AG04450 (cell line): ENCODE data around the gene EVA1A. TPM values are rescaled to one million over a fixed set of nuclear protein-coding genes. Genes with fewer than 3 reads are reported as not detected.
A peak's percentile ranks its signal among the peaks of the same experiment; 100 is the strongest.

Experiments used
- CTCF ChIA-PET: fragments of 300-600, 350-600 bp; formaldehyde crosslinking; extraction: SDS; loops from one replicate; lab custom pipeline; 2022; ENCODE audit warnings: antibody characterized with exemption, inconsistent platforms; lab: Charles Lee
- POLR2A ChIA-PET: fragments of 350-600 bp; formaldehyde crosslinking; extraction: SDS; loops from one replicate; lab custom pipeline; 2021; ENCODE audit warnings: antibody characterized with exemption, inconsistent platforms; lab: Yijun Ruan, JAX
- DNase-seq: peaks from one replicate; pipeline ENCODE4 v3.0.0-alpha.2; 2011; ENCODE audit warnings: low read depth, low spot score
- H3K27ac ChIP-seq: one replicate; pipeline ENCODE4 v1.5.1; 2012; ENCODE audit warnings: low read depth, low read length, control low read depth
- H3K27me3 ChIP-seq: one replicate; pipeline ENCODE4 v1.6.0; 2012; ENCODE audit warnings: low read length; ENCODE audit not compliant: control insufficient read depth, insufficient read depth
- H3K4me3 ChIP-seq: 2 replicates; pipeline ENCODE4 v1.5.1; 2011; ENCODE audit warnings: mild to moderate bottlenecking, low read depth, low read length, control low read depth
- H3K9me3 ChIP-seq: 2 replicates; pipeline ENCODE4 v1.5.1; 2012; ENCODE audit warnings: low read length; ENCODE audit not compliant: control insufficient read depth, insufficient read depth
- polyA plus RNA-seq: library from polyadenylated mRNA; depleted of rRNA; stranded (reverse); fragments of >200 nt; gene quantifications from 2 replicates; pipeline ENCODE4 v1.2.3, GENCODE V29; 2011
- TF ChIP-seq, protein P1 (sequence below): IDR thresholded peaks from 2 replicates; pipeline ENCODE4 v1.5.1; 2011; ENCODE audit warnings: low read depth, low read length, control low read depth, inconsistent platforms

The EVA1A gene
- polyA plus RNA-seq, 1 experiment: 22.8 TPM

GRCh38 chr2:75524276-75524911 lies 36.3 kb downstream of the EVA1A start:
- ChIA-PET CTCF (interaction anchor here (1.4 to 1.8 kb wide), 2 partner anchors 82 to 84 kb away, joined by 4 to 5 read pairs; no protein-coding TSS in a partner anchor), POLR2A (no interaction called here)
- no peak overlapping the region for H3K4me3 ChIP-seq
- no peak for DNase-seq
- no peak overlapping the region for H3K27ac ChIP-seq
- no peaks in the 10 kb centered on the region for H3K27me3 ChIP-seq
- no peaks in the 10 kb centered on the region for H3K9me3 ChIP-seq
- TF ChIP-seq, protein P1, sequence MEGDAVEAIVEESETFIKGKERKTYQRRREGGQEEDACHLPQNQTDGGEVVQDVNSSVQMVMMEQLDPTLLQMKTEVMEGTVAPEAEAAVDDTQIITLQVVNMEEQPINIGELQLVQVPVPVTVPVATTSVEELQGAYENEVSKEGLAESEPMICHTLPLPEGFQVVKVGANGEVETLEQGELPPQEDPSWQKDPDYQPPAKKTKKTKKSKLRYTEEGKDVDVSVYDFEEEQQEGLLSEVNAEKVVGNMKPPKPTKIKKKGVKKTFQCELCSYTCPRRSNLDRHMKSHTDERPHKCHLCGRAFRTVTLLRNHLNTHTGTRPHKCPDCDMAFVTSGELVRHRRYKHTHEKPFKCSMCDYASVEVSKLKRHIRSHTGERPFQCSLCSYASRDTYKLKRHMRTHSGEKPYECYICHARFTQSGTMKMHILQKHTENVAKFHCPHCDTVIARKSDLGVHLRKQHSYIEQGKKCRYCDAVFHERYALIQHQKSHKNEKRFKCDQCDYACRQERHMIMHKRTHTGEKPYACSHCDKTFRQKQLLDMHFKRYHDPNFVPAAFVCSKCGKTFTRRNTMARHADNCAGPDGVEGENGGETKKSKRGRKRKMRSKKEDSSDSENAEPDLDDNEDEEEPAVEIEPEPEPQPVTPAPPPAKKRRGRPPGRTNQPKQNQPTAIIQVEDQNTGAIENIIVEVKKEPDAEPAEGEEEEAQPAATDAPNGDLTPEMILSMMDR: no peak

DNA sequence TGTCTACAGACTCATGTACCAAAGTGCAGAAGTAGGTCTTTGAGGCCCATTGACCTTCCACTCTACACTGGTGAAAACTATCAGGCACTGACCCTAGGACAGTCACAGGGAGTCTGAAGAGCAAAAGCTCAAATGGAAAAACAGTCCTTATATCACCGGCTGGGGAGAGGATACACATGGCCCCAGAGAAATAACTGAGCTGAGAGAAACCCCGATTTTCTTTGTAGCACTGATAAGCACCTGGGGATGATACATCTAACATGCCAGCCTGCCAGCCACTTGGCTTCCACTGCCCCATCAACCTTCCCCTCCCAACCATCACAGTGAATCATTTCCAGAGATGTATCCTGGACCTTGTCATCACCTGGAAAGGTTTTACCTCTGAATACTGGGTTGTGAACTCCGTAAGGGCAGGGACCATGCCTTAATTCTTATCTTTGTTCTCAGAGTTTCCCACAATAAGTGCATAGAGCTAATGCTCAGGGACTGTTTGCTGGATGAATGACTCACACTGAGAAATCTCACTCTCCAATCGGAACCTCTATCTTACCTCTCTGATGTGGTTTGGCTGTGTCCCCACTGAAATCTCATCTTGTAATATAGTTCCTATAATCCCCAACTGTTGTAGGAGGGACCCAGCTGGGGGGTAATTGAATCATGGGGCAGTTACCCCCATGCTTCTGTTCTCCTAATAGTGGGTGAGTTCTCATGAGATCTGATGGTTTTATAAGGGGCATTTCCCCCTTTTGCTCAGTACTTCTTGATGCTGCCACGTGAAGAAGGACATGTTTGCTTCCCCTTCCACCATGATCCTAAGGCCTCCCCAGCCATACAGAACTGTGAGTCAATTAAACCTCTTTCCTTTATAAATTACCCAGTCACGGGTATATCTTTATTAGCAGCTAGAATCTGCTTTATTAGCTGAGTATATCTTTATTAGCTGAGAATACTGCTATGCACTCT lies 37.1 kb downstream of the EVA1A start:
- no peaks in the 10 kb centered on the region for H3K27me3 ChIP-seq
- H3K4me3 ChIP-seq: no peak overlapping the region
- ChIA-PET CTCF (interaction anchor here (1.4 to 1.8 kb wide), 2 partner anchors 82 to 85 kb away, joined by 4 to 5 read pairs; no protein-coding TSS in a partner anchor), POLR2A (no interaction called here)
- peak; percentile 41 for DNase-seq
- H3K27ac ChIP-seq: no peak overlapping the region
- TF ChIP-seq, protein P1: no peak
- no peaks in the 10 kb centered on the region for H3K9me3 ChIP-seq

DNA sequence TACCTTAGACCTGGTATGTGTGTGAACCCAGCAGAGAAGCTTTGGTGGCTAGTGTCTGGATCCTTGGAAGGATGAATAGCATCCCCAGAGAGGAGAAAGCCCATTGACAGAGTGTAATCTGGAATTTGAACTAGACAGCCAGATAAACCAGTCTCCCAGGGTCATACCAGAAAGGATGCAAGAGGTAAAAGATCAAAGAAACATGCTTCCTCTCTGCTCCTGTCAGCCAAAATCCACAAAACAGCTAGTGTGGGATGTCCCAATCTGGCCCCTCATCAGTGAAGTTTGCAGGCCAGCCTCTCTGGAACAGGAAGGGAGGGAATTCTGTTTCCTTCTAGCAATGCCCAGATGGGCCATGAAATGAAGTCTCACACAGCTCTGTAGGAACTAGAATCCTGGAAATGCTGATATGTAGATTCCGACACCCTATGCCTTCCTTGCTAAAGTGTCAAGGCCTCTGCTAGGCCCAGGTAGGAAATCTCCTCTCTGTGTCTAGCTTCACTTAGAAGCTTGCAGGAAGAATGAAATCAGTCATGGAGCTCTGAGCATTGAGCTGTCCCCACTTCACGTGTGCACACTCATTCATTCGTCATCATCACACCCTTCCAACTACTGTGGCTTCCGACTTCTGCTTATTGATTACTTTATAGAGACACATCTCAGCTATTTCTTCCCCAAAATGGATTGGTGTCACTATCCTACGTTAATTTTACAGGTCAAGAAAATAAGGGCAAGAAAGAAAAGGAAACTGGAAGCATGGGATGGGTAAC lies 38.0 kb downstream of the EVA1A start:
- Histone ChIP-seq H3K27ac (no peak overlapping the region), H3K4me3 (no peak overlapping the region), H3K9me3 (no peaks in the 10 kb centered on the region), H3K27me3 (no peaks in the 10 kb centered on the region)
- TF ChIP-seq, protein P1: no peak
- ChIA-PET POLR2A (no interaction called here), CTCF (interaction anchor here (1.4 to 1.8 kb wide), 2 partner anchors 83 to 86 kb away, joined by 4 to 5 read pairs; no protein-coding TSS in a partner anchor)
- no peak for DNase-seq

- Histone ChIP-seq H3K27ac (no peak overlapping the region), H3K27me3 (no peaks in the 10 kb centered on the region), H3K4me3 (no peak overlapping the region), H3K9me3 (no peaks in the 10 kb centered on the region)
- ChIA-PET CTCF (interaction anchor here (1.7 kb wide), 1 partner anchor 87 kb away, joined by 4 read pairs; no protein-coding TSS in a partner anchor), POLR2A (no interaction called here)
- DNase-seq: no peak
- TF ChIP-seq, protein P1: no peak
Observed at GRCh38 chr2:75521225-75521872, 39.4 kb downstream of the EVA1A start.
